Measurements from ENCODE around the gene VILL.
"Not testable (repeated sequence)": the region's sequence is repeated elsewhere in the genome, so short reads cannot be mapped to it uniquely, and the experiment has no call there.

VILL gene

DNA sequence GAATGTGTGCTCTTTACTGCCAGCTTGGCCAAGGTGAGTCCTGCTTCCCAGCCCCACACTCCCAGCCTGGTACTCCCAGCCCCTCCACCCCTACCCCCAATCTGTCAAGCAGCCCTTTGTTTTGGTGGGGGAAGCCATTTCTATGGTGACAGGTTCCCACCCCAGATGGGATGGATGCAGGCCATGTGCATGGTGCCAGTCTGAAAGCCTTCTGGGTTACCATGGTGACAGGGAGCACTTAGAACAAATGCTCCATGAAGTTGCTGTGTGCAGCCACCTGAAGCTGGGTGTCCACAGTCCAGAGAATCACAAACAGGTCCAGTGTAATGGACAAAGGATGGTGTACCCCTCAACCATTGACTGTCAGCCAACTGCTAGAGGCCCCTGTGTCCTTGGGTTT is 19.1 kb upstream of the VILL start:
- TF ChIP-seq EZH2 (optimal IDR thresholded peaks at IDR 0.05; ENCODE audit: low read depth, low read length): no peak
- TF ChIP-seq, protein P1, sequence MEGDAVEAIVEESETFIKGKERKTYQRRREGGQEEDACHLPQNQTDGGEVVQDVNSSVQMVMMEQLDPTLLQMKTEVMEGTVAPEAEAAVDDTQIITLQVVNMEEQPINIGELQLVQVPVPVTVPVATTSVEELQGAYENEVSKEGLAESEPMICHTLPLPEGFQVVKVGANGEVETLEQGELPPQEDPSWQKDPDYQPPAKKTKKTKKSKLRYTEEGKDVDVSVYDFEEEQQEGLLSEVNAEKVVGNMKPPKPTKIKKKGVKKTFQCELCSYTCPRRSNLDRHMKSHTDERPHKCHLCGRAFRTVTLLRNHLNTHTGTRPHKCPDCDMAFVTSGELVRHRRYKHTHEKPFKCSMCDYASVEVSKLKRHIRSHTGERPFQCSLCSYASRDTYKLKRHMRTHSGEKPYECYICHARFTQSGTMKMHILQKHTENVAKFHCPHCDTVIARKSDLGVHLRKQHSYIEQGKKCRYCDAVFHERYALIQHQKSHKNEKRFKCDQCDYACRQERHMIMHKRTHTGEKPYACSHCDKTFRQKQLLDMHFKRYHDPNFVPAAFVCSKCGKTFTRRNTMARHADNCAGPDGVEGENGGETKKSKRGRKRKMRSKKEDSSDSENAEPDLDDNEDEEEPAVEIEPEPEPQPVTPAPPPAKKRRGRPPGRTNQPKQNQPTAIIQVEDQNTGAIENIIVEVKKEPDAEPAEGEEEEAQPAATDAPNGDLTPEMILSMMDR (IDR thresholded peaks at IDR 0.05; ENCODE audit: low read length): no peak
- no peak for TF ChIP-seq EZH2phosphoT487 (IDR thresholded peaks at IDR 0.05; ENCODE audit: low read length)
- no peaks in the 10 kb centered on the region for H3K36me3 ChIP-seq (replicated peaks; ENCODE audit: insufficient read depth, low read length)
- no peaks in the 10 kb centered on the region for H3K79me2 ChIP-seq (ENCODE audit: low read length)

DNA sequence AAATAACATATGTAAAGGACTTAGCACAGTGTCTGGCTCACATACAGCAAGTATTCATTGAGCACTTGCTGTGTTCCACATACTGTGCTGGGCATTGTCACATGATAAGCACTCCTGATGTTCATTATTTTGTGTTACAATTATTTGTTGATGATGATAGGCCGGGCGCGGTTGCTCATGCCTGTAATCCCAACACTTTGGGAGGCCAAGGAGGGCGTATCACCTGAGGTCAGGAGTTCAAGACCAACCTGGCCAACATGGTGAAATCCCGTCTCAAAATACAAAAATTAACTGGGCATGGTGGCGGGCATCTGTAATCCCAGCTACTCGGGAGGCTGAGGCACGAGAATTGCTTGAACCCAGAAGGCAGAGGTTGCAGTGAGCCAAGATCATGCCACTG is 18.5 kb upstream of the VILL start:
- not testable (repeated sequence) for H4K20me1 ChIP-seq (ENCODE audit: insufficient read depth, low read length); H3K36me3 ChIP-seq (replicated peaks; ENCODE audit: insufficient read depth, low read length); H3K4me2 ChIP-seq (ENCODE audit: low read depth, low read length); H3F3A ChIP-seq (ENCODE audit: insufficient read depth, low read length); H3K9ac ChIP-seq (ENCODE audit: low read length); H3K79me2 ChIP-seq (ENCODE audit: low read length); H2AFZ ChIP-seq (ENCODE audit: low read length); H3K4me1 ChIP-seq (ENCODE audit: low read length); DNase-seq; H3K27me3 ChIP-seq (replicated peaks; ENCODE audit: insufficient read depth, low read length); H3K9me2 ChIP-seq (replicated peaks; ENCODE audit: insufficient read depth, low read length); H3K27ac ChIP-seq (ENCODE audit: low read length); H3K9me3 ChIP-seq (replicated peaks; ENCODE audit: insufficient read depth, low read length); H3K4me3 ChIP-seq (ENCODE audit: low read length)

More for the DNA sequence above, 19.1 kb upstream of the VILL start:
- H3K9ac ChIP-seq (ENCODE audit: low read length): no peak overlapping the region
- H3F3A ChIP-seq (ENCODE audit: insufficient read depth, low read length): no peaks in the 10 kb centered on the region
- no peak overlapping the region for H3K4me3 ChIP-seq (ENCODE audit: low read length)
- H3K9me3 ChIP-seq (replicated peaks; ENCODE audit: insufficient read depth, low read length): no peaks in the 10 kb centered on the region
- DNase-seq: no peak
- H2AFZ ChIP-seq (ENCODE audit: low read length): no peak overlapping the region
- no peaks in the 10 kb centered on the region for H3K9me2 ChIP-seq (replicated peaks; ENCODE audit: insufficient read depth, low read length)
- H3K27me3 ChIP-seq (replicated peaks; ENCODE audit: insufficient read depth, low read length): no peaks in the 10 kb centered on the region
- H3K27ac ChIP-seq (ENCODE audit: low read length): no peak overlapping the region
- H3K4me2 ChIP-seq (ENCODE audit: low read depth, low read length): no peak overlapping the region
- H4K20me1 ChIP-seq (ENCODE audit: insufficient read depth, low read length): no peaks in the 10 kb centered on the region
- H3K4me1 ChIP-seq (ENCODE audit: low read length): no peaks in the 10 kb centered on the region

DNA sequence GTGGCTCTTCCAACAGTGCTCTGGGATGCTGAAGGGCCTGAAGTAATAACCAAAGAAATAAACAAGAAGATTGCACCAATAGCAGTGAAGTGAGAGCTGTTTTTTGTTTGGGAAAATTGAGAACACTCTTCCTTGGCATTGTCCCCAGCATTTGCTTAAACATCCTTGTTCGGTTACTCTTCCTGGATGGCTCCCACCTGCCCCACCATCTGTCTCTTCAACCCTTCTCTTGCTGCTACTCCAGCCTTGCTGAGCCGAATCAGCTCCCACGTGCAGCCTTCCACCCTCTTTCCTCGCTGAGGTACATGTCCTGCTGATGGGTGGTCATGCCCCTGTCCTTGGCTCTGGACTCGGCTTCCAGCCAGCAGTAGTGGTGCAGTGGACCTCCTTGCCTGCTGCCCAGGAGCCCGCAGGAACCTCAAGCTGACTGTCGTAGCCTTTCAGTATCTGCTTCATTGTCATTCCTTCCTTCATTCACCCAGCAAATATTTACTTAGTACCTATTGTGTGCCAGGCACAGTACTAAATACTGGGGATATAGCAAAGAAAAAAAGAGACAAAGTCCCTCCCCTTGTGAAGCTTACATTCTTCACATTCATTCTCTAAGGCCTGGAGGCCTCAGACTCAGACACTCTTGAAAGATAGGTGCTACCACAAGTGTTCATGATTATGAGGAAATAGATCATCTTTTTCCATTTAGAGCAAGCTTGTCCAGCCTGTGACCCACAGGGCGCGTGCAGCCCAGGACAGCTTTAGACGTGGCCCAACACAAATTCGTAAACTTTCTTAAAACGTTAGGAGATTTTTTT is 17.1 kb upstream of the VILL start:
- Histone ChIP-seq H3K9me2 (replicated peaks; ENCODE audit: insufficient read depth, low read length) (no peaks in the 10 kb centered on the region), H3K4me3 (ENCODE audit: low read length) (no peak overlapping the region), H3K27ac (ENCODE audit: low read length) (no peak overlapping the region), H4K20me1 (ENCODE audit: insufficient read depth, low read length) (no peaks in the 10 kb centered on the region), H3F3A (ENCODE audit: insufficient read depth, low read length) (no peaks in the 10 kb centered on the region), H2AFZ (ENCODE audit: low read length) (no peak overlapping the region), H3K27me3 (replicated peaks; ENCODE audit: insufficient read depth, low read length) (no peaks in the 10 kb centered on the region), H3K9ac (ENCODE audit: low read length) (no peak overlapping the region), H3K9me3 (replicated peaks; ENCODE audit: insufficient read depth, low read length) (no peaks in the 10 kb centered on the region), H3K4me2 (ENCODE audit: low read depth, low read length) (no peak overlapping the region), H3K79me2 (ENCODE audit: low read length) (no peaks in the 10 kb centered on the region), H3K36me3 (replicated peaks; ENCODE audit: insufficient read depth, low read length) (no peaks in the 10 kb centered on the region), H3K4me1 (ENCODE audit: low read length) (no peaks in the 10 kb centered on the region)
- no peak for DNase-seq
- TF ChIP-seq EZH2 (optimal IDR thresholded peaks at IDR 0.05; ENCODE audit: low read depth, low read length) (no peak), EZH2phosphoT487 (IDR thresholded peaks at IDR 0.05; ENCODE audit: low read length) (no peak)
- TF ChIP-seq, protein P1 (IDR thresholded peaks at IDR 0.05; ENCODE audit: low read length): no peak
